ENCODE results near the gene ARID4A.
"Not testable (repeated sequence)": the region's sequence is repeated elsewhere in the genome, so short reads cannot be mapped to it uniquely, and the experiment has no call there.

Gene ARID4A

GRCh38 chr14:58398495-58398894, 100.1 kb downstream of the ARID4A start:
- Histone ChIP-seq H3K4me1 (ENCODE audit: insufficient read depth, low read length) (no peaks in the 10 kb centered on the region), H3K36me3 (ENCODE audit: insufficient read depth, low read length) (no peaks in the 10 kb centered on the region), H3K27me3 (ENCODE audit: insufficient read depth, low read length) (no peaks in the 10 kb centered on the region), H2AFZ (ENCODE audit: low read depth, low read length) (no peak overlapping the region), H3K9me3 (ENCODE audit: low read length) (no peaks in the 10 kb centered on the region), H3K4me3 (ENCODE audit: low read length) (no peak overlapping the region)

- Histone ChIP-seq H3K36me3 (ENCODE audit: insufficient read depth, low read length) (no peaks in the 10 kb centered on the region), H3K4me1 (ENCODE audit: insufficient read depth, low read length) (no peaks in the 10 kb centered on the region), H3K9me3 (ENCODE audit: low read length) (no peaks in the 10 kb centered on the region), H3K4me3 (ENCODE audit: low read length) (no peak overlapping the region), H3K27me3 (ENCODE audit: insufficient read depth, low read length) (no peaks in the 10 kb centered on the region), H2AFZ (ENCODE audit: low read depth, low read length) (no peak overlapping the region)
Observed at GRCh38 chr14:58398895-58399294, 100.5 kb downstream of the ARID4A start.

GRCh38 chr14:58401587-58401986, 103.2 kb downstream of the ARID4A start:
- H3K36me3 ChIP-seq (ENCODE audit: insufficient read depth, low read length), result peaks cover 2% of the 10 kb centered on the region
- no peaks in the 10 kb centered on the region for H3K27me3 ChIP-seq (ENCODE audit: insufficient read depth, low read length)
- H3K4me1 ChIP-seq (ENCODE audit: insufficient read depth, low read length), result no peaks in the 10 kb centered on the region

GRCh38 chr14:58408681-58409215, 110.4 kb downstream of the ARID4A start:
- Histone ChIP-seq H3K36me3 (ENCODE audit: insufficient read depth, low read length) (peaks cover 41% of the 10 kb centered on the region), H2AFZ (ENCODE audit: low read depth, low read length) (no peak overlapping the region), H3K27me3 (ENCODE audit: insufficient read depth, low read length) (no peaks in the 10 kb centered on the region), H3K9me3 (ENCODE audit: low read length) (no peaks in the 10 kb centered on the region), H3K4me1 (ENCODE audit: insufficient read depth, low read length) (no peaks in the 10 kb centered on the region), H3K4me3 (ENCODE audit: low read length) (no peak overlapping the region)

More at GRCh38 chr14:58401587-58401986, 103.2 kb downstream of the ARID4A start:
- Histone ChIP-seq H3K4me3 (ENCODE audit: low read length) (no peak overlapping the region), H2AFZ (ENCODE audit: low read depth, low read length) (no peak overlapping the region), H3K9me3 (ENCODE audit: low read length) (no peaks in the 10 kb centered on the region)

GRCh38 chr14:58414845-58415244, 116.5 kb downstream of the ARID4A start:
- H2AFZ ChIP-seq (ENCODE audit: low read depth, low read length), result no peak overlapping the region
- H3K36me3 ChIP-seq (ENCODE audit: insufficient read depth, low read length), result peaks cover 55% of the 10 kb centered on the region
- no peaks in the 10 kb centered on the region for H3K27me3 ChIP-seq (ENCODE audit: insufficient read depth, low read length)
- peaks cover 9% of the 10 kb centered on the region for H3K9me3 ChIP-seq (ENCODE audit: low read length)
- no peaks in the 10 kb centered on the region for H3K4me1 ChIP-seq (ENCODE audit: insufficient read depth, low read length)
- no peak overlapping the region for H3K4me3 ChIP-seq (ENCODE audit: low read length)

- Histone ChIP-seq H3K4me1 (ENCODE audit: insufficient read depth, low read length) (no peaks in the 10 kb centered on the region), H3K9me3 (ENCODE audit: low read length) (peaks cover 9% of the 10 kb centered on the region), H3K27me3 (ENCODE audit: insufficient read depth, low read length) (no peaks in the 10 kb centered on the region), H3K36me3 (ENCODE audit: insufficient read depth, low read length) (peaks cover 53% of the 10 kb centered on the region), H2AFZ (ENCODE audit: low read depth, low read length) (no peak overlapping the region), H3K4me3 (ENCODE audit: low read length) (no peak overlapping the region)
Observed at GRCh38 chr14:58415636-58416547, 117.5 kb downstream of the ARID4A start.

GRCh38 chr14:58416934-58417333, 118.6 kb downstream of the ARID4A start:
- not testable (repeated sequence) for H3K4me1 ChIP-seq (ENCODE audit: insufficient read depth, low read length); H2AFZ ChIP-seq (ENCODE audit: low read depth, low read length); H3K9me3 ChIP-seq (ENCODE audit: low read length); H3K4me3 ChIP-seq (ENCODE audit: low read length); H3K27me3 ChIP-seq (ENCODE audit: insufficient read depth, low read length)
- H3K36me3 ChIP-seq (ENCODE audit: insufficient read depth, low read length), result peaks cover 51% of the 10 kb centered on the region

Data from neuron (in vitro differentiated cells).